ENCODE measurements around the gene OGFOD3.
"Not testable (repeated sequence)": the region's sequence is repeated elsewhere in the genome, so short reads cannot be mapped to it uniquely, and the experiment has no call there.

The OGFOD3 gene

DNA sequence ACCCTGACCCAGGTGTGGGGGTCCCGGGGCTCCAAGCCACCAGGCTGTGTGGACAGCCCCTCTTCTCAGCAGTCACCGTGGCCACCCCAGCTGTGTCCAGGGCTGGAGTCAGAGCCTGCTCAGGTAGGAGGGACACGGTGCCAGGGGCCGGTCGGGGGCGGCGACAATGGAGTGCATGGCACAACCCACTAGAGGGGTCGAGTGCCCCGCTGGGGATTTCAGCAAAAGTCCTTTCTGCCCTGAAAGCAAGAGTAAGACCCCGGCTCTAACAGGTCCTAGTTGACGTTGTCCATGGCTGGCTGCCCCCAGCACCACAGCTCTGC lies 35.5 kb downstream of the OGFOD3 start:
- H3K4me3 ChIP-seq (ENCODE audit: low read length) = no peak overlapping the region
- DNase-seq (ENCODE audit: low read depth) = no peak
- no peak for TF ChIP-seq CTCF (conservative IDR thresholded peaks at IDR 0.05; ENCODE audit: low read depth, low read length)

GRCh38 chr17:82382220-82382932 lies 36.0 kb downstream of the OGFOD3 start:
- not testable (repeated sequence) for H3K4me3 ChIP-seq (ENCODE audit: low read length); DNase-seq (ENCODE audit: low read depth)

DNA sequence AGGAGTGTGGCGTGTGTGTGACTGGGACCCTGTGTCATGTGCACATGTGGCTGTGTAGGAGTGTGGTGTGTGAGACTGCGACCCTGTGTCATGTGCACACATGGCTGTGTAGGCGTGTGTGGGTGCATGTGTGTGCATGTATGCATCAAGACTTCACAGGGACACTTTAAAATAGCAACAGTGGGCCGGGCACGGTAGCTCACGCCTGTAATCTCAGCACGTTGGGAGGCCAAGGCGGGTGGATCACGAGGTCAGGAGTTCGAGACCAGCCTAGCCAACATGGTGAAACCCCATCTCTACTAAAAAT lies 36.7 kb downstream of the OGFOD3 start:
- DNase-seq (ENCODE audit: low read depth); H3K4me3 ChIP-seq (ENCODE audit: low read length): not testable (repeated sequence)

- TF ChIP-seq CTCF (conservative IDR thresholded peaks at IDR 0.05; ENCODE audit: low read depth, low read length) = no peak
- no peak for DNase-seq (ENCODE audit: low read depth)
- no peak overlapping the region for H3K4me3 ChIP-seq (ENCODE audit: low read length)
Observed at GRCh38 chr17:82380860-82381702, 37.3 kb downstream of the OGFOD3 start.

DNA sequence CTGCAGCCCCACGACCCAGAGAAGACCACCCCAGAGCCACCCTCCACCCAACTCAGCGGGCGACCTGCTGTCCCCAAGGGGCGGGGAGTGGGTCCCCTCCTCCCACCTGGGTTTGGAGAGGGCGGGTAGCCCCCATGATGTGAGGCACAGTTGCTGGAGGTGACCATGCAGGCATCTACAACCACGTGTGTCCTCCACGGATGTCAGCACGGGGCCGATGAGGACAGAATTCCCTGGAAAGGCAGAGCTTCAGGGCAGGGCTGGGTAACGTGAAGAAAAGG lies 39.7 kb downstream of the OGFOD3 start:
- no peak overlapping the region for H3K4me3 ChIP-seq (ENCODE audit: low read length)
- no peak for TF ChIP-seq CTCF (conservative IDR thresholded peaks at IDR 0.05; ENCODE audit: low read depth, low read length)
- no peak for DNase-seq (ENCODE audit: low read depth)

GRCh38 chr17:82377924-82378740 lies 40.3 kb downstream of the OGFOD3 start:
- TF ChIP-seq CTCF (conservative IDR thresholded peaks at IDR 0.05; ENCODE audit: low read depth, low read length) = no peak
- DNase-seq (ENCODE audit: low read depth) = no peak
- H3K4me3 ChIP-seq (ENCODE audit: low read length) = no peak overlapping the region

DNA sequence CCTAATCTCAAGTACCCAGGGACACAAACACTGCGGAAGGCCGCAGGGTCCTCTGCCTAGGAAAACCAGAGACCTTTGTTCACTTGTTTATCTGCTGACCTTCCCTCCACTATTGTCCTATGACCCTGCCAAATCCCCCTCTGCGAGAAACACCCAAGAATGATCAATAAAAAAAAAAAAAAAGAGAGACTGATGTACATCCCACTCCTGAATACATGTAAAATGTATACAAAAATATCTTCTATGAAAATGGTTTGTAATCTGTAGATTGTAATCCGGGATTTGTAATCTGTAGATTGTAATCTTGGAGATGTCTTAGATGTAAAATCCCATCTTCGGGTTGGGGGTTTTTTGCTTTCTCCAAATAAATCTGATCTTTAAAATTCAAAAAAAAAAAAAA lies 41.1 kb downstream of the OGFOD3 start:
- not testable (repeated sequence) for DNase-seq (ENCODE audit: low read depth); H3K4me3 ChIP-seq (ENCODE audit: low read length)

DNA sequence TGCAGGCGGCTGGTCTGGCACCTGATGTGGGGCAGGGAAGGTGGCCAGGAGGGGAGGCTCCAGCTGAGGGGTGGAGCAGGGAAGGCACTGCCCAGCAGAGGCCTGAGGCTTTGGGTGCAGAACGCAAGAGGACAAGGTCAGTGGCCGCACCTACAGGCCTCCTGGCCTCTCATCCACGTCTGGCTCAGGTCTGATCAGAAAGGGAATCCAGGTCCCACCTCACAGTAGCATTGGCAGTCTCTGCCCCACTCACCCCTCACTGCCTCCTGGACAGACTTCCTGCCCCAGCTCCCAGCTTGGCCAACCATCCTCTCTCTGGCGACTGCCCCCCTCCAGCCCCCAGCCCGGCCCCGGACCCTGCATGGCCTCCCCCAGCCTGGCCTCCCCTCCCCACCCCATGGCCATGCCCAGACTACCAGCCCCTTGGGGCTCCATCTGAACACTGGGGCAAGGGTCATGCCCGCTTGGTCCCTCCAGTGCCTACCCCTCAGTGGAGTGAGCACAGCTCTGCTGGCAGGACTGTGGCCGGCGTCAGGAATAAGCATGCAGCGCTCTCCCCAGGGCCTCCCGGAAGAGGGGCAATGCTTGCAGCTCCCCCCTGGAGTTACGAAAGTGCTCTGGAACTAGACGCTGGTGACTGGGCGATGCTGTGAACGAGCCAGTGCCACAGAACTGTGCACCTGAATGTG lies 42.2 kb downstream of the OGFOD3 start:
- no peak for DNase-seq (ENCODE audit: low read depth)
- TF ChIP-seq CTCF (conservative IDR thresholded peaks at IDR 0.05; ENCODE audit: low read depth, low read length) = no peak
- H3K4me3 ChIP-seq (ENCODE audit: low read length) = no peak overlapping the region

Data from retinal pigment epithelial cell (primary cell).